HG03095 (cell line): ENCODE measurements around the gene PLA1A.
A peak's percentile ranks its signal among the peaks of the same experiment; 100 is the strongest.
"Not testable (repeated sequence)": the region's sequence is repeated elsewhere in the genome, so short reads cannot be mapped to it uniquely, and the experiment has no call there.

Experiments
- ATAC-seq: cut with Tn5 transposase; IDR thresholded peaks from one replicate; pipeline ENCODE4 v1.9.1; 2021; ENCODE audit warnings: moderate library complexity; ENCODE audit not compliant: unreplicated experiment

PLA1A gene

GRCh38 chr3:119597548-119598288 is at the start of gene PLA1A:
PLA1A (plus strand) TSS chr3:119597885; CDS start chr3:119597914, 29 bp downstream.
- ATAC-seq, result no peak

GRCh38 chr3:119548341-119548740 is 49.3 kb upstream of the PLA1A start:
- ATAC-seq, result no peak

- ATAC-seq, result no peak
Observed at GRCh38 chr3:119550192-119550910, 47.3 kb upstream of the PLA1A start.

GRCh38 chr3:119551598-119551997 is 46.1 kb upstream of the PLA1A start:
- no peak for ATAC-seq

- not testable (repeated sequence) for ATAC-seq
Observed at GRCh38 chr3:119552928-119553327, 44.8 kb upstream of the PLA1A start.

GRCh38 chr3:119553823-119554415 is 43.8 kb upstream of the PLA1A start:
- ATAC-seq, result no peak

- no peak for ATAC-seq
Observed at GRCh38 chr3:119555309-119555735, 42.4 kb upstream of the PLA1A start.

- no peak for ATAC-seq
Observed at GRCh38 chr3:119555929-119556328, 41.8 kb upstream of the PLA1A start.

GRCh38 chr3:119557192-119557876 is 40.4 kb upstream of the PLA1A start:
- ATAC-seq, result no peak

- ATAC-seq, result no peak
Observed at GRCh38 chr3:119557877-119558269, 39.8 kb upstream of the PLA1A start.

- ATAC-seq, result no peak
Observed at GRCh38 chr3:119558626-119559317, 38.9 kb upstream of the PLA1A start.

GRCh38 chr3:119559441-119559963 is 38.2 kb upstream of the PLA1A start, which contains the start of gene CD80:
CD80 (minus strand) TSS chr3:119559614; CDS start chr3:119557728, 1,886 bp downstream.
- peak; percentile 51 for ATAC-seq

- ATAC-seq, result no peak
Observed at GRCh38 chr3:119560160-119560559, 37.5 kb upstream of the PLA1A start.

GRCh38 chr3:119562307-119562961 is 35.3 kb upstream of the PLA1A start:
- ATAC-seq, result peak; percentile 68

- not testable (repeated sequence) for ATAC-seq
Observed at GRCh38 chr3:119563334-119563733, 34.4 kb upstream of the PLA1A start.

GRCh38 chr3:119569156-119569555 is 28.5 kb upstream of the PLA1A start:
- ATAC-seq, result no peak

- peak; percentile 59 for ATAC-seq
Observed at GRCh38 chr3:119570229-119570628, 27.5 kb upstream of the PLA1A start.

GRCh38 chr3:119571230-119571629 is 26.5 kb upstream of the PLA1A start:
- no peak for ATAC-seq

- ATAC-seq, result no peak
Observed at GRCh38 chr3:119571688-119572087, 26.0 kb upstream of the PLA1A start.

- no peak for ATAC-seq
Observed at GRCh38 chr3:119575507-119575906, 22.2 kb upstream of the PLA1A start.
